ENCODE results near the gene ADCY4. TPM values are rescaled to one million over a fixed set of nuclear protein-coding genes. Genes with fewer than 3 reads are reported as not detected.

ADCY4 gene
- total RNA-seq, 1 experiment from 2014 or later, result not detected

GRCh38 chr14:24312736-24313507, 21.9 kb downstream of the ADCY4 start:
- Histone ChIP-seq H3K27ac (no peak overlapping the region), H3K36me3 (peaks cover 20% of the 10 kb centered on the region), H3K4me1 (replicated peaks) (peaks cover 13% of the 10 kb centered on the region), H3K4me3 (no peak overlapping the region), H3K27me3 (replicated peaks) (no peaks in the 10 kb centered on the region), H3K9me3 (replicated peaks) (no peaks in the 10 kb centered on the region)
- no peak for DNase-seq (ENCODE audit: low read depth in 1 of 2, low spot score in 2 of 2)

- Histone ChIP-seq H3K4me1 (replicated peaks) (peaks cover 7% of the 10 kb centered on the region), H3K9me3 (replicated peaks) (no peaks in the 10 kb centered on the region), H3K36me3 (peaks cover 20% of the 10 kb centered on the region), H3K27ac (no peak overlapping the region), H3K27me3 (replicated peaks) (no peaks in the 10 kb centered on the region), H3K4me3 (no peak overlapping the region)
- DNase-seq (ENCODE audit: low read depth in 1 of 2, low spot score in 2 of 2), result no peak
Observed at GRCh38 chr14:24311837-24312615, 22.8 kb downstream of the ADCY4 start.

GRCh38 chr14:24310646-24311604, 23.9 kb downstream of the ADCY4 start, which contains the start of gene LTB4R:
LTB4R (plus strand) TSS chr14:24311502; CDS start chr14:24315652, 4,150 bp downstream.
- DNase-seq (ENCODE audit: low read depth in 1 of 2, low spot score in 2 of 2), result no peak
- H3K27me3 ChIP-seq (replicated peaks), result no peaks in the 10 kb centered on the region
- no peak within 1 kb of the TSS for H3K27ac ChIP-seq
- no peaks in the 10 kb centered on the region; the same call in 1 of the 2 replicates for H3K4me1 ChIP-seq (replicated peaks)
- H3K36me3 ChIP-seq, result peaks cover 25% of the 10 kb centered on the region
- H3K9me3 ChIP-seq (replicated peaks), result no peaks in the 10 kb centered on the region
- no peak within 1 kb of the TSS for H3K4me3 ChIP-seq

GRCh38 chr14:24310265-24310645, 24.6 kb downstream of the ADCY4 start:
- no peaks in the 10 kb centered on the region for H3K9me3 ChIP-seq (replicated peaks)
- H3K4me1 ChIP-seq (replicated peaks), result no peaks in the 10 kb centered on the region
- peaks cover 31% of the 10 kb centered on the region for H3K36me3 ChIP-seq
- DNase-seq (ENCODE audit: low read depth in 1 of 2, low spot score in 2 of 2), result no peak
- H3K27me3 ChIP-seq (replicated peaks), result no peaks in the 10 kb centered on the region
- H3K27ac ChIP-seq, result no peak overlapping the region
- H3K4me3 ChIP-seq, result no peak overlapping the region

GRCh38 chr14:24309538-24310264, 25.2 kb downstream of the ADCY4 start, which contains the start of gene LTB4R2:
LTB4R2 (plus strand) TSS chr14:24310140; CDS start chr14:24310665, 525 bp downstream.
- H3K27me3 ChIP-seq (replicated peaks), result no peaks in the 10 kb centered on the region
- DNase-seq (ENCODE audit: low read depth in 1 of 2, low spot score in 2 of 2), result no peak
- no peaks in the 10 kb centered on the region for H3K9me3 ChIP-seq (replicated peaks)
- no peak within 1 kb of the TSS for H3K4me3 ChIP-seq
- H3K27ac ChIP-seq, result no peak within 1 kb of the TSS
- H3K4me1 ChIP-seq (replicated peaks), result no peaks in the 10 kb centered on the region
- H3K36me3 ChIP-seq, result peaks cover 36% of the 10 kb centered on the region

- no peak overlapping the region for H3K4me3 ChIP-seq
- H3K9me3 ChIP-seq (replicated peaks), result no peaks in the 10 kb centered on the region
Observed at GRCh38 chr14:24308342-24309124, 26.3 kb downstream of the ADCY4 start.

GRCh38 chr14:24307575-24308341, 27.1 kb downstream of the ADCY4 start, which contains the start of gene CIDEB:
CIDEB (minus strand) TSS chr14:24307977; CDS start chr14:24307858, 119 bp downstream.
- Histone ChIP-seq H3K9me3 (replicated peaks) (no peaks in the 10 kb centered on the region), H3K27ac (no peak within 1 kb of the TSS), H3K4me3 (no peak within 1 kb of the TSS), H3K36me3 (peaks cover 55% of the 10 kb centered on the region), H3K4me1 (replicated peaks) (no peaks in the 10 kb centered on the region), H3K27me3 (replicated peaks) (no peaks in the 10 kb centered on the region)
- DNase-seq (ENCODE audit: low read depth in 1 of 2, low spot score in 2 of 2), result peak; percentile 38 to 64

More at GRCh38 chr14:24308342-24309124, 26.3 kb downstream of the ADCY4 start:
- peaks cover 48% of the 10 kb centered on the region for H3K36me3 ChIP-seq
- no peaks in the 10 kb centered on the region for H3K27me3 ChIP-seq (replicated peaks)
- H3K27ac ChIP-seq, result no peak overlapping the region
- no peaks in the 10 kb centered on the region for H3K4me1 ChIP-seq (replicated peaks)
- no peak for DNase-seq (ENCODE audit: low read depth in 1 of 2, low spot score in 2 of 2)

- no peaks in the 10 kb centered on the region for H3K4me1 ChIP-seq (replicated peaks)
Observed at GRCh38 chr14:24307156-24307574, 27.7 kb downstream of the ADCY4 start.

GRCh38 chr14:24304019-24304387, 30.9 kb downstream of the ADCY4 start:
- H3K36me3 ChIP-seq, result peaks cover 64% of the 10 kb centered on the region
- H3K27me3 ChIP-seq (replicated peaks), result no peaks in the 10 kb centered on the region
- no peak overlapping the region for H3K27ac ChIP-seq
- no peak overlapping the region for H3K4me3 ChIP-seq
- H3K9me3 ChIP-seq (replicated peaks), result no peaks in the 10 kb centered on the region
- DNase-seq (ENCODE audit: low read depth in 1 of 2, low spot score in 2 of 2), result no peak
- H3K4me1 ChIP-seq (replicated peaks), result peaks cover 13% of the 10 kb centered on the region

More at GRCh38 chr14:24307156-24307574, 27.7 kb downstream of the ADCY4 start:
- H3K36me3 ChIP-seq, result peaks cover 61% of the 10 kb centered on the region
- H3K4me3 ChIP-seq, result no peak overlapping the region
- no peaks in the 10 kb centered on the region for H3K27me3 ChIP-seq (replicated peaks)
- DNase-seq (ENCODE audit: low read depth in 1 of 2, low spot score in 2 of 2), result no peak
- no peak overlapping the region for H3K27ac ChIP-seq
- H3K9me3 ChIP-seq (replicated peaks), result no peaks in the 10 kb centered on the region

GRCh38 chr14:24300326-24300980, 34.4 kb downstream of the ADCY4 start:
- Histone ChIP-seq H3K27me3 (replicated peaks) (no peaks in the 10 kb centered on the region), H3K9me3 (replicated peaks) (no peaks in the 10 kb centered on the region), H3K27ac (0 out of 2 replicates have a peak overlapping the region, but pooled peaks have one; percentile 26), H3K4me3 (peak overlapping the region; percentile 56), H3K4me1 (replicated peaks) (peaks cover 24% of the 10 kb centered on the region), H3K36me3 (peaks cover 58% of the 10 kb centered on the region)
- DNase-seq (ENCODE audit: low read depth in 1 of 2, low spot score in 2 of 2), result no peak

All from SJSA1 (cell line).